HG02610 (cell line): ENCODE results near the gene STT3B.

Source experiments
- ATAC-seq: cut with Tn5 transposase; IDR thresholded peaks from one replicate; pipeline ENCODE4 v1.9.1; 2021; ENCODE audit warnings: mild to moderate bottlenecking, moderate library complexity; ENCODE audit not compliant: unreplicated experiment

STT3B gene

GRCh38 chr3:31546725-31547124, 14.0 kb downstream of the STT3B start:
- ATAC-seq = no peak

DNA sequence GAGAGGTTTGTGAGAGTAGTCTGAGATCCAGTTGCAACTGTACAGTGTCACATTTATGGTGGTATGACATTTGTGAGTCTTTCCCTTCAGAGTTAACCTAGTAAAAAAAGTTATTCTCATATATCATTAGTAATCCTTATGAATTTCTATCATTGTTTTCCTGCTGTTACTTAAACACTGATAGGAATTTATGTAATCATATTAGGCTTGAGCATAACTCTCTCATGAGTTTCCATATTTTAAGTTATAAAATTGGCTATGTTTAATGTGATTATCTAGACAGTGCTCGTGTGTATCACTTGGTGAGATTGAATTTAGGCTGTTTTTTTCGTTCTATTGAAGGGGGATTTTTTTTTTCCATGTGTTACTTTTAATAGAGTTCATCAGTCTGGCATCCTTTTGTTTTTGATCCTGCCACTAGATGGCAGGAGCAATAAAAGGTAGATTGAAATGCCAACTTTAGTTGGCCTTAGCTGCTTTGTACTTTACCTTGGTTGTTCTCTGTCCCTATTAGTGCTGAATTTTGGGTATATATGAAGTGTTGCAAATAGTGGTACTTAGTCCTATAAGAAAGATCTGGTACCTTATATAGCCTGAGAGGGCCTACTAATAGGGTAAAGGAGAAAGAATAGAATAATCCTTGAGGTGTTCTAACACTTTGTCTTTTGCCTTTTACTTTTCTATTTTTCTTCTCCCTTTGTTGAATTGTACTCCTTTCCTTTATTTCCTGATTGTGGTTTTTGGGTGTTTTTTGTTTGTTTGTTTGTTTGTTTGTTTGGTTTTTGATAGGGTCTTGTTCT, 17.9 kb downstream of the STT3B start:
- peak; percentile 41 for ATAC-seq

DNA sequence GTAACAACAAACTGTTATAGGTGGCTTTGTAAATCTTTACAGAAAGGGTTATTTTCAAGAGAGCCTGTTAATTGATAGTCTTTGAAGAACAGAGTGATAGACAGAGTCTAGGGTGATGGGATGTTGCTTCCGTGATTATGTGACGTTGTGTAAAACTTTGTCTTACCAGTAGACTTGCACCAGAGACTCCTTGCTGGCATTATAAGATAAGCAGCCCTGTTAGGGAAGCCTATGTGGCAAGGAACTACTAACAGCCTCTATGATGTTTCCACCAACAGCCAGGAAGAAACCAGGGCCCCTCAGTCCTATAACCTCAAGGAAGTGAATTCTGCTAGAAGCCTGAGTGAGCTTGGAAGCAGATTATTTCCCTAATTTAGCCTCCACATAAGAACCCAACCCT, 18.9 kb downstream of the STT3B start:
- ATAC-seq = no peak

- no peak for ATAC-seq
Observed at GRCh38 chr3:31552103-31552502, 19.4 kb downstream of the STT3B start.

GRCh38 chr3:31553258-31553657, 20.5 kb downstream of the STT3B start:
- no peak for ATAC-seq

- no peak for ATAC-seq
Observed at GRCh38 chr3:31555204-31555603, 22.5 kb downstream of the STT3B start.

- no peak for ATAC-seq
Observed at GRCh38 chr3:31559872-31560534, 27.3 kb downstream of the STT3B start.

DNA sequence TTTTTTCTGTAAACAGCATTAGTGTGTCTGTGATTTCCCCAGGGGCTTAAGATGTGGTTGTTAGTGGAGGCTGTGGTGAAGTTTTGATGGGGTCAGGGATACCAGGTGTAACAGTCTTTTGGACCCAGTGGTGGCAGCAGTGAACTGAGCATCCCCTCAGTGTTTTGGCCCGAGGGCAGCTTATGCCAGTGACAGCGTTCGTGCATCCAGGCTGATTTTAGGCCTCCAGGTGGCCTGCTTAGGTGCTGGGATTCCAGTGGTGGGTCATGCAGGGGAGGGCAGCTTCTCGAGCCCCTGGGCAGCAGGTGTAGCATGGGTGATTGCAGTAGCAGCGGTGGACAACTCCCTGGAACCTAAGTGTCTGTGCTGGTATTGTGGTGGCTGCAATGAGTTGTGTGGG, 29.2 kb downstream of the STT3B start:
- no peak for ATAC-seq

DNA sequence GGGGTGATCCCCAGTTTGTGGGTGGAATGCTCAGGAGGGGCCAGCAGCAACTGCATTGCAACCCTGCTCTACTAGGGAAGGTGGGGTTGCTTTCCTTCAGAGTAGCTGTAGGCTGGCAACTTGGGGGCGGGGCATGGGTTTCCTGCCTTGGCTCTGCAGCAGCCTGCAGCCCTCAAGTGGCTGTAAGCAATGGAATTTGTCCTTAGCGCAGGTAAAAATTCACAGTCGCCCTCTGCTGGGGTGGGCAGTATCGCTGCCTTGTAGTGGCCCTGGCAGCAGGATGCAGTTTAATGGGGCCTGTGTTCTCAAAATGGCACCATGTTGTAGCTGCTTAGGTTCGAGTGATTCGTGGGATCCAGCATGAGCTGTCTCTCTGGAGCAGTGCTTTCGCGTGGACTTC, 29.8 kb downstream of the STT3B start:
- no peak for ATAC-seq

DNA sequence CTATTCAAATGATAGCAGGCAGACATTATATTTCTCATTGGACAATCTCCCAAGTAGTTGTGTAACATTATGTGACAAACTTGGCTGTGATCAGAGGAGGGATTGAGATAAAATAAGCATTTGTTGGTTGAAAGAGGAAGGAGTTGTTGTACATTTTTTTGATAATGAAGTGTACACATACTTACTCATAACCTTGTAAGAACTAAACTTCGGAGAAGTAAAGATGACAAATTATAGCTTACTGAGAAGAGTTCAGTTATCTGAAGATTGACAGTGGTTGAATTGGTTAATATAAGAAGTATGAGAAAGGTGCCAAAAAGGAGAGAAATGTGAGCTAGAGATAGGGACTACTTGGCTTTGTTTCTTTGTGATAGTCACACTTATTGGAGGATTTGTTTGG, 32.6 kb downstream of the STT3B start:
- ATAC-seq = no peak

GRCh38 chr3:31567036-31567435, 34.3 kb downstream of the STT3B start:
- no peak for ATAC-seq

- no peak for ATAC-seq
Observed at GRCh38 chr3:31568649-31569048, 35.9 kb downstream of the STT3B start.

DNA sequence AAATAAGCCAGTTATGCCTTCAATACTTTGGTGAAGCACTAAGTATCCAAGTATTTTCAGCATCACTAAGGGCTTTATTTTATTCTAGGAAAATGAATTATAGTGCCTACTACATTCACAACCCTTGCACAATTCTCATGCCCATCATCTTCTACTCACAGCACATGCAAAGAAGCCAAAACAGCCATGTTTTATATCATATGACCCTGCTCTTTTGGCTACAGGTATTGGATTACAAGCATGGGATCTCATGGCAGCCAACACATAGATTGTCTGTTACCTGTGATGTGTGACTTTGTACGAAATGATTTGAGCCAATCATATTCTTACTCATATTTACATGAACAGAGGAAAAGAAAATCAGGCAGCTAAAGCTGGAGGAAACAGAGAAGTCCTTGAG, 38.6 kb downstream of the STT3B start:
- ATAC-seq = no peak

GRCh38 chr3:31572236-31573004, 39.7 kb downstream of the STT3B start:
- ATAC-seq = no peak

GRCh38 chr3:31573036-31573779, 40.5 kb downstream of the STT3B start:
- peak; percentile 56 for ATAC-seq

GRCh38 chr3:31575448-31575847, 42.7 kb downstream of the STT3B start:
- ATAC-seq = no peak

DNA sequence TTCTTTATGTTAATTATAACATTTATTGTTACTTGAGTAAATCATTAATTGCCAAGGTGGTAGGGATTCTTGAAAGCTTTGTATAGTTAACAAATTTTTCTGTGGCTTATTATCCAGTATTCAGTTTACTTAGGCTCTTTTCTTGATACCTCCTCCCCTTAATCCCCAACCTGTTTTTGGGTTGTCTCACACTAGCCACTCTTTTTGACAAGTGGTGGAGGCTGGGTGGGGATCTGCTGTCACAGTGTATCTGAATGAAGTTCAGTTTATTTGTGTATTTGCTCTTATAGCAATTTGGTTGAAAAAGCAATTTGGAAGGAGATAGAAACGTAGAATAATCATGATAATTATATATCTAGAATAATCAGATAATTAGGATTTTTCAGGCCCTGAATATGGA, 43.8 kb downstream of the STT3B start:
- no peak for ATAC-seq

- ATAC-seq = no peak
Observed at GRCh38 chr3:31577232-31577631, 44.5 kb downstream of the STT3B start.

DNA sequence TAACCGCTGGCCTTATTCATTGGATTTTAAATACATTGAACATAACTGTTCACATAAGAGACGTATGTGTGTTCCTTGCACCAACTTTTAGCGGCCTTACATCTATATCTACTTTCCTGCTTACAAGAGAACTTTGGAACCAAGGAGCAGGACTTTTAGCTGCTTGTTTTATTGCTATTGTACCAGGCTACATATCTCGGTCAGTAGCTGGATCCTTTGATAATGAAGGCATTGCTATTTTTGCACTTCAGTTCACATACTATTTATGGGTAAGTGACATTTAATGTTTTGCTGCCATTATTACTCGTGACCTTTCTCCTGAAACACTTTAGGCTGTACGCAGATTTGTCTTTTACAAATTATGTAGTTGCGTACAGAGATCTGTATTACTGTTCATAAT, 47.1 kb downstream of the STT3B start:
- no peak for ATAC-seq

DNA sequence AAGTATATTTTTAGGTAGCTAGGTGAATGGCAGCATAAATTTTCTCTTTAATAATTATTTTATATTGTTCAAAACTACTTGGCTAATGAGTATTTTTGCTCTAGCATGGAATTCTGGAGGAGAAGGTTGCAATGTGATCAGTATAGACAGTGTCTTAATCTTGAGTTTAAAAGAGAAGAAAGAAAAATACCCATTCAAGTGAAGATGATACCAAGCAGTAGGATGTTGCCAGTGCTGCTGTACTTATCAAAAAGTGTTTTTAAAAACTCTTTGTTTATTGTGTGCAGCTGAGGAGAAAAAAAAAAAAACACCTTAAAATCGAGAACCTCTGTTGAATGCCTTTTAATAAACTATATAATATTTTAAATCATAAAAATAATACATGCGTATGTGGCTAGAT, 47.9 kb downstream of the STT3B start:
- ATAC-seq = no peak

DNA sequence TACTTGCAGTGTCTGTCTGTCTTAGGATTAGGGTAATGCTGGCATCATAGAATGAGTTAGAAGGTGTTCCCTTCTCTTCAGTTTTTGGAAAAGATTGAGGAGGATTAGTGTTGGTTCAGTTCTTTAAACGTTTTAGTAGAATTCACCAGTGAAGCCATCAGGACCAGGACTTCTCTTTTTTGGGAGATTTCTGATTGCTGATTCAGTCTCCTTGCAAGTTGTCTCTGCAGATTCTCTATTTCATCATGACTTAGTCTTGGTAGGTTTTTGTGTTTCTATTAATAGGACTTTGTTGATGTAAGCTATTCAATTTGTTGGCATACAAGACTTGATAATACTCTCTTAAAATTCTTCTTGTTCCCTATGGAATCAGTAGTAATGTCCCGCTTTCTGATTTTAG, 48.9 kb downstream of the STT3B start:
- ATAC-seq = no peak
